ENCODE data around the gene ZFHX3.

Gene ZFHX3

GRCh38 chr16:72910381-72910780 is 137.5 kb downstream of the ZFHX3 start:
- TF ChIP-seq CTCF (IDR thresholded peaks at IDR 0.05; ENCODE audit: low read depth, low read length), result no peak
- DNase-seq (ENCODE audit: low read depth in 2 of 2), result no peak
- no peak overlapping the region for H3K4me3 ChIP-seq (replicated peaks in 1 of 2; ENCODE audit: low read depth in 2 of 2, low read length in 2 of 2)

GRCh38 chr16:72909196-72909595 is 138.7 kb downstream of the ZFHX3 start:
- H3K4me3 ChIP-seq (replicated peaks in 1 of 2; ENCODE audit: low read depth in 2 of 2, low read length in 2 of 2), result no peak overlapping the region
- no peak for DNase-seq (ENCODE audit: low read depth in 2 of 2)
- no peak for TF ChIP-seq CTCF (IDR thresholded peaks at IDR 0.05; ENCODE audit: low read depth, low read length)

DNA sequence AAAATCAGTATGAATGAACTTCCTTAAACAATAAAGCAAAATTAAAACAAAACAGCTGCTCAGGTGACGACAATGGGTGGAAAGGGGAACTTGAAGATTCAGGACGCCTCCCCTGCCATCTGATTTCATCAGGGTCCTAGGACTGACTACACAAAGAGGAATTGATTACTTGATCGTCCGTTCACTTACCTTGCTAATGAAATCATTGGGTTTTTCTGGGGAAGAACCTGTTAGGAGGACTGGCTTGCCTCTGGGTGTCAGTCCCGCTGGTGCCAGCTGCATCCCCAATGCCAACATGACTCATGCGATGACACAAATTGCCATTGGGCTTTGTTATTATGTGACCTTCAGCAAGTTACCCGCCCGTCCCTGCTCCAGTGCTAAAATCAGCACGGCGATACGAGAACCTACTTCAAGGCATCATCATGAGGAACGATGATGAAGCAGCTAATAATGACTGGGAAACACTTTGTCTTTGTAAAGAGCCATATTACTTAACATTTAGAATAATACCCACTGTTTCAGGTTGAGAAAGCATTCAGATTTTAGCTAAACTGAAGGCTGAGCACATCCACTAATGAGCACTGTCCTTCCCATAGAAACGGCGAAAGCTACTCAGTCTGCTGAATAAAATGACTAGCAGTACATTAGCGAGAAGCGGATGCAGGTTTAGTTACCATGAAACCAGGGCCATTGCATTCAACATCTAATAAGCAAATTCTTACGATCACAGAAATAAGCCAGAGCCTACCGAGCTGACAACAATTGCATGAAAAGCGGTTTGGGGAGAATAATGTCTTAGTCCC is 139.4 kb downstream of the ZFHX3 start:
- no peak overlapping the region for H3K4me3 ChIP-seq (replicated peaks in 1 of 2; ENCODE audit: low read depth in 2 of 2, low read length in 2 of 2)
- DNase-seq (ENCODE audit: low read depth in 2 of 2), result no peak
- TF ChIP-seq CTCF (IDR thresholded peaks at IDR 0.05; ENCODE audit: low read depth, low read length), result no peak

- DNase-seq (ENCODE audit: low read depth in 2 of 2), result peak; percentile 13 to 75
Measured at GRCh38 chr16:72905581-72905980, 142.3 kb downstream of the ZFHX3 start.

GRCh38 chr16:72903176-72903575 is 144.8 kb downstream of the ZFHX3 start:
- H3K4me3 ChIP-seq (replicated peaks in 1 of 2; ENCODE audit: low read depth in 2 of 2, low read length in 2 of 2), result no peak overlapping the region
- no peak for TF ChIP-seq CTCF (IDR thresholded peaks at IDR 0.05; ENCODE audit: low read depth, low read length)
- DNase-seq (ENCODE audit: low read depth in 2 of 2), result no peak

More at GRCh38 chr16:72905581-72905980, 142.3 kb downstream of the ZFHX3 start:
- TF ChIP-seq CTCF (IDR thresholded peaks at IDR 0.05; ENCODE audit: low read depth, low read length), result no peak
- no peak overlapping the region for H3K4me3 ChIP-seq (replicated peaks in 1 of 2; ENCODE audit: low read depth in 2 of 2, low read length in 2 of 2)

- DNase-seq (ENCODE audit: low read depth in 2 of 2), result no peak
- no peak overlapping the region for H3K4me3 ChIP-seq (replicated peaks in 1 of 2; ENCODE audit: low read depth in 2 of 2, low read length in 2 of 2)
- TF ChIP-seq CTCF (IDR thresholded peaks at IDR 0.05; ENCODE audit: low read depth, low read length), result no peak
Measured at GRCh38 chr16:72902206-72902605, 145.7 kb downstream of the ZFHX3 start.
